ENCODE results near the gene AGXT2.

Gene AGXT2

DNA sequence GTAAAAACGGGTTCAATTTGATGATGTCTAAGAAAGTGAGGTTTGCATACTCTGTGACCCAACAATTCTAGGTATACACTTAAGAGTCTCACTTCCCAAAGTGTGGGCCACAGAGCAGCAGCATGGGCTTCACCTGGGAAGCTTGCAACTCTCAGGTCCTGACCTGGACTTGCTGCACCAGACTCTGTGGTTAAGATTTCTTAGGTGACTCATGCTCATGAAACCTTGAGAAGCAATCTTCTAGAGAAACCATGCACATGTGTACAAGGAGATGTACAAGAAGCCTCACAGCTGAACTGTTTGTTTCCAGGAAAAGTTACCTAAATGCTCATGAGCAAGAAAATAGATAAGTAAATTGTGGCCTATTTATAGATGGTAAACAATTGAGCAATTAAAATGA is 88.4 kb downstream of the AGXT2 start:
- DNase-seq (ENCODE audit: low read depth), result no peak

- DNase-seq (ENCODE audit: low read depth), result no peak
Observed at GRCh38 chr5:34957857-34958690, 89.7 kb downstream of the AGXT2 start.

- DNase-seq (ENCODE audit: low read depth), result no peak
Observed at GRCh38 chr5:34957321-34957720, 90.4 kb downstream of the AGXT2 start.
